ENCODE data around the gene HSD17B11. TPM values are rescaled to one million over a fixed set of nuclear protein-coding genes. Genes with fewer than 3 reads are reported as not detected.

Gene HSD17B11
- total and polyA plus RNA-seq, 2 of the 8 experiments (the other 6 are each of a cell fraction or from before 2014, with no cell fraction given) = 6.0 to 9.0 TPM

DNA sequence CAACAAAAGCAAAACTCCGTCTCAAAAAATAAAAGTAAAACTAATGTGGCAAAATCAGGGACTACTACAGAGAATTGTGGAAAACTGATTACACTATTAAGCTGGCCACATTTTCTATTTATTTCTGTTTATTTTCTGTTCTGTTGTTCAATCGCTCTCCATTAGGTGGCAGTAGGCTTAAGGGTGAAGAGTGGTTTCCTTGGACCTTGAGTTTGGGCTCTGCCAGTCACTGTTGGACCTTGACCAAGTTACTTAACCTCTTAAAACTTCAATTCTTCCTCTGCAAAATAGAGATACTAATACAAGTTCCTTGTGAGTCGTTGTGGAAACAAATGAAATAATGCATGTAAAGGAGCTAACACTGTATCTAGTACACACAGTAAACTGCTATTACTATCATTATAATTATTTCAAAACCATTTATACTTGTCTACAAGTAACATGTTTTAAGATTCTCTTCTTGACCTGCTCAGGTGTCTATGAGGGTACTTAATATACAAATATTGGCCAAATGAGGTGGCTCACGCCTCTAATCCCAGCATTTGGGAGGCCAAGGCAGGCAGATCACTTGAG, 15.2 kb downstream of the HSD17B11 start:
- Histone ChIP-seq H4K91ac (replicated peaks; ENCODE audit: insufficient read length, low read length) (no peak overlapping the region), H3K9me3 (ENCODE audit: insufficient read depth in 2 of 2, low read depth in 1 of 2, low read length in 1 of 2) (no peaks in the 10 kb centered on the region), H2BK20ac (ENCODE audit: low read length) (no peak overlapping the region), H3K9ac (replicated peaks in 1 of 4; ENCODE audit: extremely low read depth in 1 of 4, low read depth in 3 of 4, low read length in 3 of 4) (no peak overlapping the region), H3K56ac (replicated peaks; ENCODE audit: insufficient read length, low read depth, low read length) (no peak overlapping the region), H3K79me2 (ENCODE audit: control insufficient read depth in 1 of 2, insufficient read depth in 2 of 2, low read length in 2 of 2) (no peaks in the 10 kb centered on the region), H3K18ac (ENCODE audit: extremely low read depth, low read length) (no peak overlapping the region), H4K5ac (ENCODE audit: insufficient read length, low read depth, low read length) (no peak overlapping the region), H2BK5ac (ENCODE audit: low read depth, low read length) (no peak overlapping the region), H3K27me3 (replicated peaks in 1 of 4; ENCODE audit: control insufficient read depth in 3 of 4, extremely low read depth in 1 of 4, insufficient read depth in 3 of 4, low read length in 3 of 4) (no peaks in the 10 kb centered on the region), H4K20me1 (replicated peaks in 1 of 2; ENCODE audit: control insufficient read depth in 1 of 2, insufficient read depth in 2 of 2, low read length in 2 of 2) (no peaks in the 10 kb centered on the region), H2BK15ac (ENCODE audit: low read length) (no peak overlapping the region), H3K14ac (ENCODE audit: insufficient read length) (no peak overlapping the region), H3K23ac (ENCODE audit: insufficient read length) (no peak overlapping the region), H3K79me1 (ENCODE audit: low read depth, low read length) (no peaks in the 10 kb centered on the region; the same call in 1 of the 2 replicates), H3K36me3 (ENCODE audit: control insufficient read depth in 2 of 4, insufficient read depth in 4 of 4, low read length in 3 of 4) (peaks cover 0 to 6% (median 1%) of the 10 kb centered on the region in 4 experiments; a peak in 4 of 8 replicates), H3K4me1 (replicated peaks in 1 of 4; ENCODE audit: control insufficient read depth in 3 of 4, insufficient read depth in 4 of 4, low read length in 3 of 4) (no peaks in the 10 kb centered on the region), H3K23me2 (ENCODE audit: low read depth, low read length) (no peaks in the 10 kb centered on the region), H4K8ac (ENCODE audit: extremely low read depth, insufficient read depth, low read length) (no peak overlapping the region), H2AFZ (ENCODE audit: low read length) (no peak overlapping the region), H3K4ac (replicated peaks; ENCODE audit: insufficient read length, low read depth, low read length) (no peak overlapping the region), H3K27ac (ENCODE audit: low read depth, low read length) (no peak overlapping the region), H3K4me3 (ENCODE audit: extremely low read depth in 1 of 4, insufficient read depth in 2 of 4, low read depth in 3 of 4, low read length in 4 of 4) (no peak overlapping the region), H2BK12ac (ENCODE audit: low read depth, low read length) (no peak overlapping the region), H2AK5ac (ENCODE audit: low read depth, low read length) (no peak overlapping the region), H2BK120ac (replicated peaks; ENCODE audit: low read depth, low read length) (no peak overlapping the region), H3K4me2 (ENCODE audit: insufficient read depth in 1 of 2, low read depth in 2 of 2, low read length in 2 of 2) (no peak overlapping the region)
- DNase-seq (ENCODE audit: low read depth in 1 of 2, low spot score in 2 of 2) (no peak), FAIRE-seq (peak; percentile 80)
- WGBS, 2 experiments (ENCODE audit: extremely low coverage in 1 of 2, insufficient coverage in 1 of 2, insufficient read length in 1 of 2, insufficient replicate concordance in 2 of 2, low coverage in 1 of 2, low lambda C conversion rate in 2 of 2, missing lambda C conversion rate in 1 of 2) = 40% methylated on average over 4 of the region's 4 CpGs; no CpG with 5 or more reads in 1 of the 2 experiments
- ChIA-PET CTCF (ENCODE audit: partially characterized antibody) (interaction anchor here (0.5 to 3.0 kb wide), 36 partner anchors 8 to 657 kb away, joined by 3 to 34 read pairs (median 4); partner anchors contain the start of genes HSD17B11, NUDT9 and SPARCL1), POLR2A (ENCODE audit: partially characterized antibody) (interaction anchor here (1.0 kb wide), 1 partner anchor 89 kb away, joined by 3 read pairs; no protein-coding TSS in a partner anchor)
- TF ChIP-seq BACH1 (IDR thresholded peaks at IDR 0.05; ENCODE audit: low read length) (no peak), GTF2F1 (IDR thresholded peaks at IDR 0.05; ENCODE audit: borderline replicate concordance, low read depth, low read length) (no peak), CTCF (IDR thresholded peaks at IDR 0.05; ENCODE audit: control extremely low read depth in 1 of 3, insufficient read depth in 1 of 3, low read depth in 1 of 3, low read length in 3 of 3) (peak in 2 of 3 experiments; percentile 64 to 71; a peak in 3 of 4 replicates), CEBPB (IDR thresholded peaks at IDR 0.05; ENCODE audit: low read depth, low read length) (no peak), KDM1A (IDR thresholded peaks at IDR 0.05; ENCODE audit: borderline replicate concordance, low read length) (no peak), RAD21 (IDR thresholded peaks at IDR 0.05 in 1 of 2, conservative IDR thresholded peaks at IDR 0.05 in 1 of 2; ENCODE audit: low read depth in 2 of 2, low read length in 2 of 2) (peak; percentile 75 to 84)

All from H1 (cell line).